ENCODE results near the gene FHL3.

DNA sequence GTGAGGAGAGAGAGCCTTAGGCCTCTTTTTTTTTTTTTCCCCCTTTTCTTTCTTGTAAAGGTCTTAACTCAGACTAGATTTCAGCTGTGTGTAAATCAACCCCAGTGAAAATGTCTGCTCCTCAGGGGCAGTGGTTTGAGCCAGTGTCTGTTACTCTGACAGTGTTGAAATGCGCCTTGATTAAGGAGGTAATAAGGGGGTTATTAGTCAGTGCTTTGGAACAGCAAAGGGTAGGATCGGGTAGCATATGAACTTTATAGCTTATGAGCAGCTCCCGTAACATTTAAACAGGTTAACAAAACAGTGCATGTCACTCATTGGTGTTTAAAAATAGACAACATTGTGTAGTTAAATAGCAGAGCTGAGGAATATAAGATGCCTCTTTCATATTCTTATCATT, 17.5 kb upstream of the FHL3 start:
- TF ChIP-seq, protein P1, sequence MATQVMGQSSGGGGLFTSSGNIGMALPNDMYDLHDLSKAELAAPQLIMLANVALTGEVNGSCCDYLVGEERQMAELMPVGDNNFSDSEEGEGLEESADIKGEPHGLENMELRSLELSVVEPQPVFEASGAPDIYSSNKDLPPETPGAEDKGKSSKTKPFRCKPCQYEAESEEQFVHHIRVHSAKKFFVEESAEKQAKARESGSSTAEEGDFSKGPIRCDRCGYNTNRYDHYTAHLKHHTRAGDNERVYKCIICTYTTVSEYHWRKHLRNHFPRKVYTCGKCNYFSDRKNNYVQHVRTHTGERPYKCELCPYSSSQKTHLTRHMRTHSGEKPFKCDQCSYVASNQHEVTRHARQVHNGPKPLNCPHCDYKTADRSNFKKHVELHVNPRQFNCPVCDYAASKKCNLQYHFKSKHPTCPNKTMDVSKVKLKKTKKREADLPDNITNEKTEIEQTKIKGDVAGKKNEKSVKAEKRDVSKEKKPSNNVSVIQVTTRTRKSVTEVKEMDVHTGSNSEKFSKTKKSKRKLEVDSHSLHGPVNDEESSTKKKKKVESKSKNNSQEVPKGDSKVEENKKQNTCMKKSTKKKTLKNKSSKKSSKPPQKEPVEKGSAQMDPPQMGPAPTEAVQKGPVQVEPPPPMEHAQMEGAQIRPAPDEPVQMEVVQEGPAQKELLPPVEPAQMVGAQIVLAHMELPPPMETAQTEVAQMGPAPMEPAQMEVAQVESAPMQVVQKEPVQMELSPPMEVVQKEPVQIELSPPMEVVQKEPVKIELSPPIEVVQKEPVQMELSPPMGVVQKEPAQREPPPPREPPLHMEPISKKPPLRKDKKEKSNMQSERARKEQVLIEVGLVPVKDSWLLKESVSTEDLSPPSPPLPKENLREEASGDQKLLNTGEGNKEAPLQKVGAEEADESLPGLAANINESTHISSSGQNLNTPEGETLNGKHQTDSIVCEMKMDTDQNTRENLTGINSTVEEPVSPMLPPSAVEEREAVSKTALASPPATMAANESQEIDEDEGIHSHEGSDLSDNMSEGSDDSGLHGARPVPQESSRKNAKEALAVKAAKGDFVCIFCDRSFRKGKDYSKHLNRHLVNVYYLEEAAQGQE (IDR thresholded peaks at IDR 0.05), result no peak
- TF ChIP-seq, protein P2, sequence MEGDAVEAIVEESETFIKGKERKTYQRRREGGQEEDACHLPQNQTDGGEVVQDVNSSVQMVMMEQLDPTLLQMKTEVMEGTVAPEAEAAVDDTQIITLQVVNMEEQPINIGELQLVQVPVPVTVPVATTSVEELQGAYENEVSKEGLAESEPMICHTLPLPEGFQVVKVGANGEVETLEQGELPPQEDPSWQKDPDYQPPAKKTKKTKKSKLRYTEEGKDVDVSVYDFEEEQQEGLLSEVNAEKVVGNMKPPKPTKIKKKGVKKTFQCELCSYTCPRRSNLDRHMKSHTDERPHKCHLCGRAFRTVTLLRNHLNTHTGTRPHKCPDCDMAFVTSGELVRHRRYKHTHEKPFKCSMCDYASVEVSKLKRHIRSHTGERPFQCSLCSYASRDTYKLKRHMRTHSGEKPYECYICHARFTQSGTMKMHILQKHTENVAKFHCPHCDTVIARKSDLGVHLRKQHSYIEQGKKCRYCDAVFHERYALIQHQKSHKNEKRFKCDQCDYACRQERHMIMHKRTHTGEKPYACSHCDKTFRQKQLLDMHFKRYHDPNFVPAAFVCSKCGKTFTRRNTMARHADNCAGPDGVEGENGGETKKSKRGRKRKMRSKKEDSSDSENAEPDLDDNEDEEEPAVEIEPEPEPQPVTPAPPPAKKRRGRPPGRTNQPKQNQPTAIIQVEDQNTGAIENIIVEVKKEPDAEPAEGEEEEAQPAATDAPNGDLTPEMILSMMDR (IDR thresholded peaks at IDR 0.05; ENCODE audit: low read depth, low read length, missing input control), result no peak
- TF ChIP-seq HNF4A (conservative IDR thresholded peaks at IDR 0.05), result no peak
- no peak for TF ChIP-seq FOXA1 (IDR thresholded peaks at IDR 0.05)
- TF ChIP-seq, protein P3, sequence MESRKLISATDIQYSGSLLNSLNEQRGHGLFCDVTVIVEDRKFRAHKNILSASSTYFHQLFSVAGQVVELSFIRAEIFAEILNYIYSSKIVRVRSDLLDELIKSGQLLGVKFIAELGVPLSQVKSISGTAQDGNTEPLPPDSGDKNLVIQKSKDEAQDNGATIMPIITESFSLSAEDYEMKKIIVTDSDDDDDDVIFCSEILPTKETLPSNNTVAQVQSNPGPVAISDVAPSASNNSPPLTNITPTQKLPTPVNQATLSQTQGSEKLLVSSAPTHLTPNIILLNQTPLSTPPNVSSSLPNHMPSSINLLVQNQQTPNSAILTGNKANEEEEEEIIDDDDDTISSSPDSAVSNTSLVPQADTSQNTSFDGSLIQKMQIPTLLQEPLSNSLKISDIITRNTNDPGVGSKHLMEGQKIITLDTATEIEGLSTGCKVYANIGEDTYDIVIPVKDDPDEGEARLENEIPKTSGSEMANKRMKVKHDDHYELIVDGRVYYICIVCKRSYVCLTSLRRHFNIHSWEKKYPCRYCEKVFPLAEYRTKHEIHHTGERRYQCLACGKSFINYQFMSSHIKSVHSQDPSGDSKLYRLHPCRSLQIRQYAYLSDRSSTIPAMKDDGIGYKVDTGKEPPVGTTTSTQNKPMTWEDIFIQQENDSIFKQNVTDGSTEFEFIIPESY (IDR thresholded peaks at IDR 0.05), result no peak
- no peak for TF ChIP-seq TAF1 (conservative IDR thresholded peaks at IDR 0.05)
- no peak for TF ChIP-seq YY1 (IDR thresholded peaks at IDR 0.05)
- no peak for TF ChIP-seq EGR1 (IDR thresholded peaks at IDR 0.05; ENCODE audit: low read depth in 2 of 2)
- TF ChIP-seq RAD21 (IDR thresholded peaks at IDR 0.05), result no peak
- no peak for TF ChIP-seq SP1 (IDR thresholded peaks at IDR 0.05)
- no peak for TF ChIP-seq GABPA (IDR thresholded peaks at IDR 0.05 in 1 of 2, conservative IDR thresholded peaks at IDR 0.05 in 1 of 2)
- no peak for TF ChIP-seq RXRA (IDR thresholded peaks at IDR 0.05)
- TF ChIP-seq NR2F2 (IDR thresholded peaks at IDR 0.05), result no peak
- no peak for TF ChIP-seq JUND (IDR thresholded peaks at IDR 0.05)
